Keratinocyte (primary cell): ENCODE measurements around the gene USH1C.

ENCODE experiments used
- CTCF ChIP-seq, 3 experiments: IDR thresholded peaks in 1 of 3; conservative IDR thresholded peaks in 1 of 3; optimal IDR thresholded peaks in 1 of 3; 2 replicates in 2 of 3; 3 replicates in 1 of 3; pipeline versions ENCODE3 to v1.5.1; 2011; ENCODE audit warnings: low read length in 3 of 3, mild to moderate bottlenecking in 3 of 3, moderate library complexity in 2 of 3, control low read depth in 1 of 3, inconsistent platforms in 1 of 3; ENCODE audit not compliant: insufficient read depth in 2 of 3; ENCODE audit errors: extremely low read depth in 1 of 3
- EZH2 ChIP-seq: IDR thresholded peaks from one replicate; pipeline ENCODE4 v1.6.1; 2012; ENCODE audit warnings: inconsistent platforms, mild to moderate bottlenecking, low read length, moderate library complexity

- TF ChIP-seq CTCF (optimal IDR thresholded peaks at IDR 0.05 in 1 of 3, IDR thresholded peaks at IDR 0.05 in 1 of 3, conservative IDR thresholded peaks at IDR 0.05 in 1 of 3; ENCODE audit: extremely low read depth in 1 of 3, insufficient read depth in 2 of 3, low read length in 3 of 3) = no peak
- no peak for TF ChIP-seq EZH2
Observed at GRCh38 chr11:17494019-17494418, 50.2 kb downstream of the USH1C start.
